ENCODE results near the gene INTS3.

DNA sequence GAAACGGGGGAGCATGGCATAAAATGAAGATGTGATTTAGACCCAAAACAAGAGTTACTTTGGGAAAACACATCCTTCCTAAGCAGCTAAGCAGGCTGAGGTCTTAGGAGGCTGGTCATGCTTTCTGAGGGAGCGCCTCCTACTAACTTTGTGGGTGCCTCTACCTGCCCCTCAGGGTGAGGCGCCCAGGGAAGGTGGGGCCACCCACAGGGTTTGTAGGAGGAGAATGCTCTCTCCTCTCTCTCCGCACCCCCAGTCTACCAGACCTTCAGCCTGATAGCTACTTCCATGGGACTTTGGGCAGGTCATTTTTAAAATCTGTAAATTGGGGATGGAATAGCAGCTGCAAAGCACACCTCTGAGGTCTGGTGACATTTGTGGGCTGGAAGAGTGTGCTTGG, 71.2 kb downstream of the INTS3 start:
- TF ChIP-seq, protein P1, sequence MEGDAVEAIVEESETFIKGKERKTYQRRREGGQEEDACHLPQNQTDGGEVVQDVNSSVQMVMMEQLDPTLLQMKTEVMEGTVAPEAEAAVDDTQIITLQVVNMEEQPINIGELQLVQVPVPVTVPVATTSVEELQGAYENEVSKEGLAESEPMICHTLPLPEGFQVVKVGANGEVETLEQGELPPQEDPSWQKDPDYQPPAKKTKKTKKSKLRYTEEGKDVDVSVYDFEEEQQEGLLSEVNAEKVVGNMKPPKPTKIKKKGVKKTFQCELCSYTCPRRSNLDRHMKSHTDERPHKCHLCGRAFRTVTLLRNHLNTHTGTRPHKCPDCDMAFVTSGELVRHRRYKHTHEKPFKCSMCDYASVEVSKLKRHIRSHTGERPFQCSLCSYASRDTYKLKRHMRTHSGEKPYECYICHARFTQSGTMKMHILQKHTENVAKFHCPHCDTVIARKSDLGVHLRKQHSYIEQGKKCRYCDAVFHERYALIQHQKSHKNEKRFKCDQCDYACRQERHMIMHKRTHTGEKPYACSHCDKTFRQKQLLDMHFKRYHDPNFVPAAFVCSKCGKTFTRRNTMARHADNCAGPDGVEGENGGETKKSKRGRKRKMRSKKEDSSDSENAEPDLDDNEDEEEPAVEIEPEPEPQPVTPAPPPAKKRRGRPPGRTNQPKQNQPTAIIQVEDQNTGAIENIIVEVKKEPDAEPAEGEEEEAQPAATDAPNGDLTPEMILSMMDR (IDR thresholded peaks at IDR 0.05) = no peak
- TF ChIP-seq POLR2A (IDR thresholded peaks at IDR 0.05) = no peak
